ENCODE results near the gene AMBP.

AMBP gene

GRCh38 chr9:114078021-114078780 lies at the start of gene AMBP:
Gene AMBP (minus strand): TSS chr9:114078300. CDS start chr9:114078209, 91 bp downstream.
- Histone ChIP-seq H3K79me2 (ENCODE audit: control insufficient read depth, low read length) (no peaks in the 10 kb centered on the region), H3K27ac (ENCODE audit: low read depth, low read length) (no peak within 1 kb of the TSS), H4K20me1 (ENCODE audit: control insufficient read depth, insufficient read depth, low read depth, low read length) (no peaks in the 10 kb centered on the region), H3K4me1 (ENCODE audit: control insufficient read depth, low read length) (no peaks in the 10 kb centered on the region), H3K27me3 (ENCODE audit: control insufficient read depth, low read length) (peaks cover 8% of the 10 kb centered on the region; the same call in 1 of the 2 replicates), H3K4me3 (ENCODE audit: low read length) (no peak within 1 kb of the TSS), H3K4me2 (ENCODE audit: low read length) (no peak within 1 kb of the TSS), H3K9me2 (replicated peaks; ENCODE audit: control insufficient read depth, low read length) (no peaks in the 10 kb centered on the region), H3K36me3 (ENCODE audit: control insufficient read depth, low read length) (no peaks in the 10 kb centered on the region), H3K9me3 (ENCODE audit: control insufficient read depth, insufficient read depth, low read length) (no peaks in the 10 kb centered on the region), H3F3A (ENCODE audit: control insufficient read depth, insufficient read depth) (no peaks in the 10 kb centered on the region)
- TF ChIP-seq CTCF (IDR thresholded peaks at IDR 0.05; ENCODE audit: low read depth, low read length, poor library complexity, severe bottlenecking) (no peak), EZH2phosphoT487 (IDR thresholded peaks at IDR 0.05; ENCODE audit: borderline replicate concordance, low read length) (no peak)

GRCh38 chr9:114126247-114127060 lies 48.4 kb upstream of the AMBP start:
- H3K27ac ChIP-seq (ENCODE audit: low read depth, low read length), result no peak overlapping the region
- TF ChIP-seq CTCF (IDR thresholded peaks at IDR 0.05; ENCODE audit: low read depth, low read length, poor library complexity, severe bottlenecking) (no peak), EZH2phosphoT487 (IDR thresholded peaks at IDR 0.05; ENCODE audit: borderline replicate concordance, low read length) (no peak)
- no peaks in the 10 kb centered on the region for H3K4me1 ChIP-seq (ENCODE audit: control insufficient read depth, low read length)
- H3K4me3 ChIP-seq (ENCODE audit: low read length), result no peak overlapping the region
- H3K9me2 ChIP-seq (replicated peaks; ENCODE audit: control insufficient read depth, low read length), result no peaks in the 10 kb centered on the region
- H4K20me1 ChIP-seq (ENCODE audit: control insufficient read depth, insufficient read depth, low read depth, low read length), result no peaks in the 10 kb centered on the region
- peaks cover 9% of the 10 kb centered on the region; the same call in 1 of the 2 replicates for H3K27me3 ChIP-seq (ENCODE audit: control insufficient read depth, low read length)
- H3K79me2 ChIP-seq (ENCODE audit: control insufficient read depth, low read length), result no peaks in the 10 kb centered on the region
- no peaks in the 10 kb centered on the region for H3K36me3 ChIP-seq (ENCODE audit: control insufficient read depth, low read length)
- no peak overlapping the region for H3K4me2 ChIP-seq (ENCODE audit: low read length)
- H3F3A ChIP-seq (ENCODE audit: control insufficient read depth, insufficient read depth), result no peaks in the 10 kb centered on the region
- H3K9me3 ChIP-seq (ENCODE audit: control insufficient read depth, insufficient read depth, low read length), result no peaks in the 10 kb centered on the region

GRCh38 chr9:114125476-114126013 lies 47.4 kb upstream of the AMBP start:
- Histone ChIP-seq H3K27ac (ENCODE audit: low read depth, low read length) (no peak overlapping the region), H3K36me3 (ENCODE audit: control insufficient read depth, low read length) (no peaks in the 10 kb centered on the region), H4K20me1 (ENCODE audit: control insufficient read depth, insufficient read depth, low read depth, low read length) (no peaks in the 10 kb centered on the region), H3F3A (ENCODE audit: control insufficient read depth, insufficient read depth) (no peaks in the 10 kb centered on the region), H3K4me1 (ENCODE audit: control insufficient read depth, low read length) (no peaks in the 10 kb centered on the region), H3K9me2 (replicated peaks; ENCODE audit: control insufficient read depth, low read length) (no peaks in the 10 kb centered on the region), H3K4me3 (ENCODE audit: low read length) (no peak overlapping the region), H3K27me3 (ENCODE audit: control insufficient read depth, low read length) (peaks cover 9% of the 10 kb centered on the region; the same call in 1 of the 2 replicates), H3K9me3 (ENCODE audit: control insufficient read depth, insufficient read depth, low read length) (no peaks in the 10 kb centered on the region), H3K79me2 (ENCODE audit: control insufficient read depth, low read length) (no peaks in the 10 kb centered on the region), H3K4me2 (ENCODE audit: low read length) (no peak overlapping the region)
- TF ChIP-seq EZH2phosphoT487 (IDR thresholded peaks at IDR 0.05; ENCODE audit: borderline replicate concordance, low read length) (no peak), CTCF (IDR thresholded peaks at IDR 0.05; ENCODE audit: low read depth, low read length, poor library complexity, severe bottlenecking) (no peak)

Data from DOHH2 (cell line).